AG04450 (cell line): ENCODE measurements around the gene NEURL4. TPM values are rescaled to one million over a fixed set of nuclear protein-coding genes. Genes with fewer than 3 reads are reported as not detected.
A peak's percentile ranks its signal among the peaks of the same experiment; 100 is the strongest.

Source experiments
- CTCF ChIA-PET: fragments of 300-600, 350-600 bp; formaldehyde crosslinking; extraction: SDS; loops from one replicate; lab custom pipeline; 2022; ENCODE audit warnings: antibody characterized with exemption, inconsistent platforms; lab: Charles Lee
- POLR2A ChIA-PET: fragments of 350-600 bp; formaldehyde crosslinking; extraction: SDS; loops from one replicate; lab custom pipeline; 2021; ENCODE audit warnings: antibody characterized with exemption, inconsistent platforms; lab: Yijun Ruan, JAX
- DNase-seq: peaks from one replicate; pipeline ENCODE4 v3.0.0-alpha.2; 2011; ENCODE audit warnings: low read depth, low spot score
- H3K27ac ChIP-seq: one replicate; pipeline ENCODE4 v1.5.1; 2012; ENCODE audit warnings: low read depth, low read length, control low read depth
- H3K27me3 ChIP-seq: one replicate; pipeline ENCODE4 v1.6.0; 2012; ENCODE audit warnings: low read length; ENCODE audit not compliant: control insufficient read depth, insufficient read depth
- H3K4me3 ChIP-seq: 2 replicates; pipeline ENCODE4 v1.5.1; 2011; ENCODE audit warnings: mild to moderate bottlenecking, low read depth, low read length, control low read depth
- H3K9me3 ChIP-seq: 2 replicates; pipeline ENCODE4 v1.5.1; 2012; ENCODE audit warnings: low read length; ENCODE audit not compliant: control insufficient read depth, insufficient read depth
- CTCF ChIP-seq: IDR thresholded peaks from 2 replicates; pipeline ENCODE4 v1.5.1; 2011; ENCODE audit warnings: low read depth, low read length, control low read depth, inconsistent platforms
- polyA plus RNA-seq: library from polyadenylated mRNA; depleted of rRNA; stranded (reverse); fragments of >200 nt; gene quantifications from 2 replicates; pipeline ENCODE4 v1.2.3, GENCODE V29; 2011

The NEURL4 gene
- polyA plus RNA-seq, 1 experiment = 7.3 TPM

- H3K9me3 ChIP-seq = no peaks in the 10 kb centered on the region; the same call in 1 of the 2 replicates
- DNase-seq = no peak
- H3K27ac ChIP-seq = no peak overlapping the region
- ChIA-PET CTCF (interaction anchor here (0.5 to 1.5 kb wide), 8 partner anchors 10 to 236 kb away, joined by 3 to 8 read pairs (median 4); partner anchors contain the start of genes ACAP1 and TMEM256), POLR2A (no interaction called here)
- no peaks in the 10 kb centered on the region for H3K27me3 ChIP-seq
- TF ChIP-seq CTCF = no peak
- no peak overlapping the region for H3K4me3 ChIP-seq
These were observed 4.1 kb downstream of the NEURL4 start for GRCh38 chr17:7325031-7325528.

- DNase-seq = no peak
- no peaks in the 10 kb centered on the region; the same call in 1 of the 2 replicates for H3K9me3 ChIP-seq
- no peak overlapping the region for H3K27ac ChIP-seq
- H3K27me3 ChIP-seq = no peaks in the 10 kb centered on the region
- no peak overlapping the region for H3K4me3 ChIP-seq
- ChIA-PET POLR2A (no interaction called here), CTCF (interaction anchor here (0.5 to 1.5 kb wide), 7 partner anchors 11 to 236 kb away, joined by 3 to 8 read pairs (median 4); partner anchors contain the start of gene ACAP1)
- TF ChIP-seq CTCF = no peak
These were observed 4.7 kb downstream of the NEURL4 start for GRCh38 chr17:7324438-7324779.

- H3K4me3 ChIP-seq = no peak overlapping the region
- TF ChIP-seq CTCF = peak; percentile 88
- H3K27ac ChIP-seq = no peak overlapping the region
- ChIA-PET CTCF (interaction anchor here (0.6 to 1.5 kb wide), 6 partner anchors 8 to 237 kb away, joined by 3 to 7 read pairs (median 4); partner anchors contain the start of gene GPS2), POLR2A (no interaction called here)
- H3K9me3 ChIP-seq = no peaks in the 10 kb centered on the region; the same call in 1 of the 2 replicates
- DNase-seq = no peak
- H3K27me3 ChIP-seq = no peaks in the 10 kb centered on the region
These were observed 5.3 kb downstream of the NEURL4 start for GRCh38 chr17:7323731-7324437.

GRCh38 chr17:7322520-7323194, 6.5 kb downstream of the NEURL4 start:
- POLR2A ChIA-PET = no interaction called here
- H3K4me3 ChIP-seq = no peak overlapping the region

More at GRCh38 chr17:7322520-7323194, 6.5 kb downstream of the NEURL4 start:
- Histone ChIP-seq H3K9me3 (no peaks in the 10 kb centered on the region; the same call in 1 of the 2 replicates), H3K27ac (no peak overlapping the region), H3K27me3 (no peaks in the 10 kb centered on the region)
- CTCF ChIA-PET = no interaction called here
- no peak for TF ChIP-seq CTCF
- no peak for DNase-seq
